Hepatocyte (in vitro differentiated cells): ENCODE data around the gene FCAMR.

Experiments
- CTCF ChIP-seq: fragments of 200-600 bp; sonication (generic); IDR thresholded peaks from 2 replicates; pipeline ENCODE4 v1.5.1; 2016; ENCODE audit warnings: antibody characterized with exemption, mild to moderate bottlenecking; ENCODE audit not compliant: poor library complexity
- EZH2 ChIP-seq: fragments of 200-600 bp; sonication (generic); IDR thresholded peaks from 2 replicates; pipeline ENCODE4 v1.6.1; 2016; ENCODE audit warnings: antibody characterized with exemption, mild to moderate bottlenecking, borderline replicate concordance

- no peak for TF ChIP-seq CTCF
- no peak for TF ChIP-seq EZH2
Observed at GRCh38 chr1:207000651-207001291, 30.5 kb upstream of the FCAMR start.
